MM.1S (cell line): ENCODE data around the gene UGCG.

Source experiments
- DNase-seq: peaks from one replicate; pipeline ENCODE4 v3.0.0-alpha.2; 2015
- H2AFZ ChIP-seq: fragments of 300-600 bp; sonication (generic); 2 replicates; pipeline ENCODE4 v1.6.0; 2016; ENCODE audit warnings: antibody characterized with exemption, low read length
- H3F3A ChIP-seq: fragments of 300-600 bp; sonication (generic); 2 replicates; pipeline ENCODE4 v1.6.1; 2016; ENCODE audit warnings: mild to moderate bottlenecking, antibody characterized with exemption, low read length, moderate library complexity, mixed read lengths; ENCODE audit not compliant: insufficient read depth
- H3K27ac ChIP-seq: fragments of 300-600 bp; sonication (generic); 2 replicates; pipeline ENCODE4 v1.5.1; 2016; ENCODE audit warnings: mild to moderate bottlenecking, low read length
- H3K27me3 ChIP-seq: fragments of 300-600 bp; sonication (generic); replicated peaks from 2 replicates; pipeline ENCODE4 v1.6.0; 2016; ENCODE audit warnings: low read length; ENCODE audit not compliant: insufficient read depth
- H3K36me3 ChIP-seq: fragments of 300-600 bp; sonication (generic); replicated peaks from 2 replicates; pipeline ENCODE4 v1.6.1; 2016; ENCODE audit warnings: mild to moderate bottlenecking, low read length, mixed read lengths; ENCODE audit not compliant: insufficient read depth
- H3K4me1 ChIP-seq: fragments of 300-600 bp; sonication (generic); 2 replicates; pipeline ENCODE4 v1.6.1; 2016; ENCODE audit warnings: low read length, mixed read lengths
- H3K4me2 ChIP-seq: fragments of 300-600 bp; sonication (generic); 2 replicates; pipeline ENCODE4 v1.6.0; 2016; ENCODE audit warnings: low read depth, low read length
- H3K4me3 ChIP-seq: fragments of 300-600 bp; sonication (generic); 2 replicates; pipeline ENCODE4 v1.5.1; 2016; ENCODE audit warnings: low read length, mixed read lengths
- H3K79me2 ChIP-seq: fragments of 300-600 bp; sonication (generic); 2 replicates; pipeline ENCODE4 v1.6.1; 2016; ENCODE audit warnings: mixed run types, low read length, mixed read lengths
- H3K9ac ChIP-seq: fragments of 300-600 bp; sonication (generic); 2 replicates; pipeline ENCODE4 v1.6.1; 2016; ENCODE audit warnings: low read length, mixed read lengths
- H3K9me2 ChIP-seq: fragments of 300-600 bp; sonication (generic); replicated peaks from 2 replicates; pipeline ENCODE4 v1.6.1; 2016; ENCODE audit warnings: mild to moderate bottlenecking, low read length, mixed read lengths; ENCODE audit not compliant: insufficient read depth
- H3K9me3 ChIP-seq: fragments of 300-600 bp; sonication (generic); replicated peaks from 2 replicates; pipeline ENCODE4 v1.6.1; 2016; ENCODE audit warnings: mild to moderate bottlenecking, low read length, mixed read lengths; ENCODE audit not compliant: insufficient read depth
- H4K20me1 ChIP-seq: fragments of 300-600 bp; sonication (generic); 2 replicates; pipeline ENCODE4 v1.6.1; 2016; ENCODE audit warnings: mild to moderate bottlenecking, low read length, moderate library complexity, mixed read lengths; ENCODE audit not compliant: insufficient read depth
- EZH2 ChIP-seq: fragments of 300-600 bp; sonication (generic); optimal IDR thresholded peaks from 2 replicates; pipeline ENCODE3; 2017; ENCODE audit warnings: low read depth, mild to moderate bottlenecking, antibody characterized with exemption, low read length, mixed read lengths
- EZH2phosphoT487 ChIP-seq: fragments of 300-600 bp; sonication (generic); IDR thresholded peaks from 2 replicates; pipeline ENCODE4 v1.6.1; 2018; ENCODE audit warnings: antibody characterized with exemption, low read length
- TF ChIP-seq, protein P1 (sequence below): fragments of 300-600 bp; sonication (generic); IDR thresholded peaks from 2 replicates; pipeline ENCODE4 v1.5.1; 2016; ENCODE audit warnings: antibody characterized with exemption, low read length, mixed read lengths

UGCG gene

DNA sequence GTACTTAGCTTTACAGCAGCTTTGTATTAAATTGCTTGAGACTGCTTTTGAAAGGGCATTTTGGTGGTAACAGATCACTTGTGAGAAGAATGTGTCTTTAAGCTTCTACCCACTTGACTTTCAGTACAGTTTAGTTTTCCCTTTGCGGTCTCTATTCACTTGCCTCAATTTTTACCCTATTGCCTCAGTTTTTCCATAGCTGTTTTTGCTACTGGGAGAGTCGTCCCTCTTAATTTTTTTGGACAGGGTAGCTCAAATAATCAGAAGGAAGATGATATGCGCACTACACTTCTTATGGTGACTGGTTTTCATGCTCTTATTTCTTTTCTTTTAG, 18.8 kb downstream of the UGCG start:
- H3K36me3 ChIP-seq = no peaks in the 10 kb centered on the region
- peaks cover 7% of the 10 kb centered on the region for H3K4me1 ChIP-seq
- H4K20me1 ChIP-seq = 0 out of 2 replicates have a peak, but pooled peaks cover 4% of the 10 kb centered on the region
- H2AFZ ChIP-seq = no peak overlapping the region
- H3K4me2 ChIP-seq = no peak overlapping the region
- H3K9me3 ChIP-seq = no peaks in the 10 kb centered on the region
- no peak overlapping the region for H3K27ac ChIP-seq
- peaks cover 86% of the 10 kb centered on the region for H3K79me2 ChIP-seq
- TF ChIP-seq, protein P1, sequence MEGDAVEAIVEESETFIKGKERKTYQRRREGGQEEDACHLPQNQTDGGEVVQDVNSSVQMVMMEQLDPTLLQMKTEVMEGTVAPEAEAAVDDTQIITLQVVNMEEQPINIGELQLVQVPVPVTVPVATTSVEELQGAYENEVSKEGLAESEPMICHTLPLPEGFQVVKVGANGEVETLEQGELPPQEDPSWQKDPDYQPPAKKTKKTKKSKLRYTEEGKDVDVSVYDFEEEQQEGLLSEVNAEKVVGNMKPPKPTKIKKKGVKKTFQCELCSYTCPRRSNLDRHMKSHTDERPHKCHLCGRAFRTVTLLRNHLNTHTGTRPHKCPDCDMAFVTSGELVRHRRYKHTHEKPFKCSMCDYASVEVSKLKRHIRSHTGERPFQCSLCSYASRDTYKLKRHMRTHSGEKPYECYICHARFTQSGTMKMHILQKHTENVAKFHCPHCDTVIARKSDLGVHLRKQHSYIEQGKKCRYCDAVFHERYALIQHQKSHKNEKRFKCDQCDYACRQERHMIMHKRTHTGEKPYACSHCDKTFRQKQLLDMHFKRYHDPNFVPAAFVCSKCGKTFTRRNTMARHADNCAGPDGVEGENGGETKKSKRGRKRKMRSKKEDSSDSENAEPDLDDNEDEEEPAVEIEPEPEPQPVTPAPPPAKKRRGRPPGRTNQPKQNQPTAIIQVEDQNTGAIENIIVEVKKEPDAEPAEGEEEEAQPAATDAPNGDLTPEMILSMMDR = no peak
- TF ChIP-seq EZH2 (no peak), EZH2phosphoT487 (no peak)
- H3K27me3 ChIP-seq = no peaks in the 10 kb centered on the region
- no peak overlapping the region for H3K9ac ChIP-seq
- no peaks in the 10 kb centered on the region for H3K9me2 ChIP-seq
- DNase-seq = no peak
- H3K4me3 ChIP-seq = no peak overlapping the region
- H3F3A ChIP-seq = no peaks in the 10 kb centered on the region

DNA sequence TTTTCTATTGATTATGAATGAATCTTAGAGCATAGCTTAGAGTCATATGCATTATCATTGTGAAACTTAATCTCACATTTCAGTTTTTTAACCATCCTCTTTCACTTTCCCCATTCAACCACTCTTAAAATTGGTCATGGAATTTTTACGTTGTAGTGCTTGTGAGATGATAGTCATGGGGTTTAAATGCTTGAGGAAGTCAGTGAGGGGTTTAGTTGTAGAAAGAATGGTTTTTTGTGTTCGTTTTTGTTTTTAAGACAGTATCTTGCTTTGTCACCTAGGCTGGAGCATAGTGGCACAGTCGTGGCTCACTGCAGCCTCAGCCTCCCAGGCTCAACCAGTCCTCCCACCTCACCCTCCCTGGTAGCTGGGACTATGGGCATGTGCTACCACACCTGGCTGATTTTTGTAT, 19.6 kb downstream of the UGCG start:
- no peaks in the 10 kb centered on the region for H3K27me3 ChIP-seq
- H3K4me1 ChIP-seq = peaks cover 7% of the 10 kb centered on the region
- TF ChIP-seq, protein P1 = no peak
- no peak for TF ChIP-seq EZH2phosphoT487
- TF ChIP-seq EZH2 = no peak
- peaks cover 86% of the 10 kb centered on the region for H3K79me2 ChIP-seq
- no peak overlapping the region for H3K9ac ChIP-seq
- H3K4me2 ChIP-seq = no peak overlapping the region
- no peaks in the 10 kb centered on the region for H3K36me3 ChIP-seq
- no peaks in the 10 kb centered on the region for H3K9me2 ChIP-seq
- no peak overlapping the region for H2AFZ ChIP-seq
- H3K27ac ChIP-seq = no peak overlapping the region
- H3F3A ChIP-seq = no peaks in the 10 kb centered on the region
- 0 out of 2 replicates have a peak, but pooled peaks cover 4% of the 10 kb centered on the region for H4K20me1 ChIP-seq
- no peak overlapping the region for H3K4me3 ChIP-seq
- no peak for DNase-seq
- no peaks in the 10 kb centered on the region for H3K9me3 ChIP-seq

DNA sequence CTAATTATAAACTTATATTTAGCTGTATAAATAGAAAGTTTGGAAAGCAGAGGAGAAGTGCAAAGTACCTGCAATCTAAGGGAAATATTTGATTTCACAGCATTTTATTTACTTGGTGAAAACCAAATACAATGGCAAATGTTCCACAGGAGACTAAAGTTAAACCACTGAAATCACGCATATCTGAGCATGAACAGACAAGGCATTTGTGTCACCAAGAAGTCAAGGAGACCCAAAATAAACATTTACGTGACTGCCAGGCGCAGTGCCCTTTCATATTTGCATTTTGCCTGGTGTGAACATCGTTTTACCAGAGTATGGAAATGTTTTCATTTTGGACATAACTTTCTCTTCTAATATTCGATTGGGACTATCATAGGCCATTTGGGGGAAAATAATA, 20.6 kb downstream of the UGCG start:
- Histone ChIP-seq H3K9me2 (no peaks in the 10 kb centered on the region), H3K9ac (no peak overlapping the region), H3K27me3 (no peaks in the 10 kb centered on the region), H3F3A (no peaks in the 10 kb centered on the region), H3K9me3 (no peaks in the 10 kb centered on the region), H3K4me3 (no peak overlapping the region), H3K79me2 (peaks cover 79% of the 10 kb centered on the region), H4K20me1 (0 out of 2 replicates have a peak, but pooled peaks cover 4% of the 10 kb centered on the region), H2AFZ (no peak overlapping the region), H3K4me2 (no peak overlapping the region), H3K27ac (no peak overlapping the region), H3K36me3 (no peaks in the 10 kb centered on the region), H3K4me1 (peaks cover 7% of the 10 kb centered on the region)
- TF ChIP-seq EZH2 = no peak
- TF ChIP-seq EZH2phosphoT487 = no peak
- TF ChIP-seq, protein P1 = no peak
- no peak for DNase-seq
